ENCODE data around the gene TRAK2.
"Not testable (repeated sequence)": the region's sequence is repeated elsewhere in the genome, so short reads cannot be mapped to it uniquely, and the experiment has no call there.

Gene TRAK2

GRCh38 chr2:201448061-201448460 is 3.2 kb downstream of the TRAK2 start:
- DNase-seq, result peak; percentile 46

GRCh38 chr2:201447086-201447485 is 4.2 kb downstream of the TRAK2 start:
- DNase-seq, result peak; percentile 21

- DNase-seq, result no peak
Measured at GRCh38 chr2:201444746-201445465, 6.4 kb downstream of the TRAK2 start.

- no peak for DNase-seq
Measured at GRCh38 chr2:201441409-201441808, 9.8 kb downstream of the TRAK2 start.

- DNase-seq, result no peak
Measured at GRCh38 chr2:201440182-201440581, 11.1 kb downstream of the TRAK2 start.

- not testable (repeated sequence) for DNase-seq
Measured at GRCh38 chr2:201439336-201439922, 11.8 kb downstream of the TRAK2 start.

- DNase-seq, result no peak
Measured at GRCh38 chr2:201436141-201436540, 15.1 kb downstream of the TRAK2 start.

- no peak for DNase-seq
Measured at GRCh38 chr2:201433394-201433995, 17.8 kb downstream of the TRAK2 start.

- DNase-seq, result no peak
Measured at GRCh38 chr2:201432621-201433393, 18.5 kb downstream of the TRAK2 start.

- peak; percentile 65 for DNase-seq
Measured at GRCh38 chr2:201432038-201432620, 19.1 kb downstream of the TRAK2 start.

- DNase-seq, result no peak
Measured at GRCh38 chr2:201430839-201431238, 20.4 kb downstream of the TRAK2 start.

GRCh38 chr2:201430322-201430721 is 20.9 kb downstream of the TRAK2 start:
- DNase-seq, result not testable (repeated sequence)

- DNase-seq, result not testable (repeated sequence)
Measured at GRCh38 chr2:201429835-201430234, 21.4 kb downstream of the TRAK2 start.

GRCh38 chr2:201428366-201428765 is 22.9 kb downstream of the TRAK2 start:
- not testable (repeated sequence) for DNase-seq

GRCh38 chr2:201425952-201426351 is 25.3 kb downstream of the TRAK2 start:
- DNase-seq, result no peak

GRCh38 chr2:201420442-201421113 is 30.7 kb downstream of the TRAK2 start:
- DNase-seq, result peak; percentile 71

- no peak for DNase-seq
Measured at GRCh38 chr2:201419986-201420385, 31.3 kb downstream of the TRAK2 start.

GRCh38 chr2:201419057-201419635 is 32.1 kb downstream of the TRAK2 start:
- DNase-seq, result peak; percentile 18

GRCh38 chr2:201415149-201415548 is 36.1 kb downstream of the TRAK2 start:
- DNase-seq, result no peak

GRCh38 chr2:201414099-201415023 is 36.9 kb downstream of the TRAK2 start:
- DNase-seq, result peak; percentile 66

- no peak for DNase-seq
Measured at GRCh38 chr2:201413552-201413951, 37.7 kb downstream of the TRAK2 start.
